Hepatocyte (in vitro differentiated cells): ENCODE measurements around the gene OSBPL10. TPM values are rescaled to one million over a fixed set of nuclear protein-coding genes. Genes with fewer than 3 reads are reported as not detected.

Experiments used
- DNase-seq: peaks from one replicate; pipeline ENCODE4 v3.0.0-alpha.2; 2016; ENCODE audit warnings: low spot score
- H2AFZ ChIP-seq: fragments of 200-600 bp; sonication (generic); 2 replicates; pipeline ENCODE4 v1.6.0; 2016; ENCODE audit warnings: antibody characterized with exemption, mild to moderate bottlenecking
- H3K27ac ChIP-seq: fragments of 200-600 bp; sonication (generic); 2 replicates; pipeline ENCODE4 v1.5.1; 2016; ENCODE audit warnings: mild to moderate bottlenecking
- H3K27me3 ChIP-seq: fragments of 200-600 bp; sonication (generic); 2 replicates; pipeline ENCODE4 v1.6.1; 2016
- H3K36me3 ChIP-seq: fragments of 200-600 bp; sonication (generic); replicated peaks from 2 replicates; pipeline ENCODE4 v1.5.1; 2016; ENCODE audit warnings: low read depth; ENCODE audit not compliant: insufficient read depth
- H3K4me1 ChIP-seq: fragments of 200-600 bp; sonication (generic); 2 replicates; pipeline ENCODE4 v1.5.1; 2016; ENCODE audit warnings: mild to moderate bottlenecking, moderate library complexity; ENCODE audit not compliant: insufficient read depth
- H3K4me2 ChIP-seq: fragments of 200-600 bp; sonication (generic); 2 replicates; pipeline ENCODE4 v1.6.0; 2016
- H3K4me3 ChIP-seq: fragments of 200-600 bp; sonication (generic); 2 replicates; pipeline ENCODE4 v1.5.1; 2016; ENCODE audit warnings: mild to moderate bottlenecking
- H3K79me2 ChIP-seq: fragments of 200-600 bp; sonication (generic); 2 replicates; pipeline ENCODE4 v1.6.0; 2017; ENCODE audit warnings: mild to moderate bottlenecking
- H3K9me2 ChIP-seq: fragments of 200-600 bp; sonication (generic); replicated peaks from 2 replicates; pipeline ENCODE4 v1.6.0; 2017; ENCODE audit warnings: mild to moderate bottlenecking; ENCODE audit not compliant: insufficient read depth
- H3K9me3 ChIP-seq: fragments of 200-600 bp; sonication (generic); 2 replicates; pipeline ENCODE4 v1.5.1; 2016; ENCODE audit warnings: low read depth, mild to moderate bottlenecking
- H4K20me1 ChIP-seq: fragments of 200-600 bp; sonication (generic); 2 replicates; pipeline ENCODE4 v1.6.0; 2016; ENCODE audit warnings: mild to moderate bottlenecking; ENCODE audit not compliant: insufficient read depth, poor library complexity, severe bottlenecking
- EZH2 ChIP-seq: fragments of 200-600 bp; sonication (generic); IDR thresholded peaks from 2 replicates; pipeline ENCODE4 v1.6.1; 2016; ENCODE audit warnings: antibody characterized with exemption, mild to moderate bottlenecking, borderline replicate concordance
- EZH2phosphoT487 ChIP-seq: fragments of 200-600 bp; sonication (generic); IDR thresholded peaks from one replicate; pipeline ENCODE4 v1.6.1; 2018; ENCODE audit warnings: antibody characterized with exemption, mild to moderate bottlenecking, low read depth, moderate library complexity; ENCODE audit not compliant: unreplicated experiment, severe bottlenecking
- WGBS: methylation state at CpG from one replicate; pipeline ENCODE4 v1.1.6; 2016; ENCODE audit warnings: low lambda C conversion rate; ENCODE audit errors: missing lambda C conversion rate; 5-methylcytosine and 5-hydroxymethylcytosine counted together
- polyA plus RNA-seq: library from polyadenylated mRNA; unstranded; fragments of >200 nt; fragmentation: Nextera tagmentation; extraction: Ambion mirVana; gene quantifications from 2 replicates; pipeline ENCODE4 v1.2.1, GENCODE V29; 2016
- total RNA-seq: library from RNA; depleted of rRNA; stranded (reverse); fragments of >200 nt; gene quantifications from 2 replicates; pipeline ENCODE4 v1.2.3, GENCODE V29; 2014
- TF ChIP-seq, protein P1 (sequence below): fragments of 200-600 bp; sonication (generic); IDR thresholded peaks from 2 replicates; pipeline ENCODE4 v1.5.1; 2016; ENCODE audit warnings: antibody characterized with exemption, mild to moderate bottlenecking; ENCODE audit not compliant: poor library complexity

The OSBPL10 gene
- total and polyA plus RNA-seq, 2 experiments from 2014 or later, result 18.2 to 32.8 TPM

DNA sequence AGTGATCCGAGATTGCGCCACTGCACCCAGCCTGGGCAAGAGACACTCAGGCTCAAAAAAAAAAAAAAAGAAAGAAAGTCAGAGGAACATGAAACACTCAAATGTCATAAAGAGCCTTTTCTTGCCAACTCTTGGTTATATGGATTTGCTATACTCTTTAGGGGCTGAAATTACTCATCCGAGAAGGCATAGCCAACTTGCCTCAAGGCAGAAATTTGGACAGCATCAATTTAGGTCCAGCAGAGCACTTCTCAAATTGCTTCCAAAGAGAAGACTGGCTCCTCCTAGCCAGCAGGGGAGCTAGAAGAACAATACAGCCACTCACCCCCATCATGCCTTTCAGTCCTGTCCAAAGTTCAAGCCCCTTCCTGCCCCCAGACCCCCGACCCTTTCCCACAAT is 43.8 kb downstream of the OSBPL10 start:
- WGBS, result 89% methylated on average over 4 of the region's 4 CpGs
- no peak overlapping the region for H3K4me3 ChIP-seq
- H3K79me2 ChIP-seq, result peaks cover 61% of the 10 kb centered on the region
- no peaks in the 10 kb centered on the region for H3K9me2 ChIP-seq
- no peaks in the 10 kb centered on the region for H3K27me3 ChIP-seq
- H3K4me1 ChIP-seq, result peaks cover 10% of the 10 kb centered on the region
- DNase-seq, result no peak
- TF ChIP-seq EZH2phosphoT487, result no peak
- no peak for TF ChIP-seq EZH2
- TF ChIP-seq, protein P1, sequence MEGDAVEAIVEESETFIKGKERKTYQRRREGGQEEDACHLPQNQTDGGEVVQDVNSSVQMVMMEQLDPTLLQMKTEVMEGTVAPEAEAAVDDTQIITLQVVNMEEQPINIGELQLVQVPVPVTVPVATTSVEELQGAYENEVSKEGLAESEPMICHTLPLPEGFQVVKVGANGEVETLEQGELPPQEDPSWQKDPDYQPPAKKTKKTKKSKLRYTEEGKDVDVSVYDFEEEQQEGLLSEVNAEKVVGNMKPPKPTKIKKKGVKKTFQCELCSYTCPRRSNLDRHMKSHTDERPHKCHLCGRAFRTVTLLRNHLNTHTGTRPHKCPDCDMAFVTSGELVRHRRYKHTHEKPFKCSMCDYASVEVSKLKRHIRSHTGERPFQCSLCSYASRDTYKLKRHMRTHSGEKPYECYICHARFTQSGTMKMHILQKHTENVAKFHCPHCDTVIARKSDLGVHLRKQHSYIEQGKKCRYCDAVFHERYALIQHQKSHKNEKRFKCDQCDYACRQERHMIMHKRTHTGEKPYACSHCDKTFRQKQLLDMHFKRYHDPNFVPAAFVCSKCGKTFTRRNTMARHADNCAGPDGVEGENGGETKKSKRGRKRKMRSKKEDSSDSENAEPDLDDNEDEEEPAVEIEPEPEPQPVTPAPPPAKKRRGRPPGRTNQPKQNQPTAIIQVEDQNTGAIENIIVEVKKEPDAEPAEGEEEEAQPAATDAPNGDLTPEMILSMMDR, result no peak
- peak overlapping the region; percentile 5 for H3K27ac ChIP-seq
- H4K20me1 ChIP-seq, result no peaks in the 10 kb centered on the region
- H2AFZ ChIP-seq, result no peak overlapping the region
- no peaks in the 10 kb centered on the region for H3K36me3 ChIP-seq
- H3K4me2 ChIP-seq, result no peak overlapping the region
- no peaks in the 10 kb centered on the region for H3K9me3 ChIP-seq

DNA sequence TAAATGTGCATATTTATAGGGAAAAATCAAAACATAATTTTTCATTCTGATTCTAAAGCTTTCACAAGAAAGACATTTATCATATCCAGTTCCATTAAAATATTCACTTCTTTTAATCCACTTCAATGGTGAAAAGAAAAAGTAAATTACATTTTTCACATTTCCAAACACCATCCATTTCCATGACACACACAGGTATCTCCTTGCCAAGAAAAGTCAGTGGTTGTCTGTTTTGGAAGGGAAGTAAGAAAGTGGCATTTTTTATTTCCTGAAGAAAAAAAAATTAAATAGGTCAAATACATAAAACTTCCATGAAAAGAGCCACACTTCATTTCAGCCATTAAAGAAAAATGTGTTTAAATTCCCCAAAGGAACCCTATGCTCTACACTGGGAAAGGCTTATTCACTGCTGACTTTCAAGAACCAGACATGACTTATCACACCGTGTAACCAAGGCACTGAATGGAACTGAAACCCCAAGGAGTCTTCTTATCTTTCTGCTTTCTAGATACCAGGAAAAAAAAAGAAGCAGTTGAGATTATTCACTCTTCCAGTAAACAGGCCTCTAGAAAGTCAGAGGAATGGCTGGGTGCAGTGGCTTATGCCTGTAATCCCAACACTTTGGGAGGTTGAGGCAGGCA is 44.5 kb downstream of the OSBPL10 start:
- H3K79me2 ChIP-seq, result peaks cover 64% of the 10 kb centered on the region
- H3K36me3 ChIP-seq, result no peaks in the 10 kb centered on the region
- no peaks in the 10 kb centered on the region for H4K20me1 ChIP-seq
- no peak for TF ChIP-seq EZH2phosphoT487
- TF ChIP-seq, protein P1, result no peak
- no peak for TF ChIP-seq EZH2
- H3K9me3 ChIP-seq, result no peaks in the 10 kb centered on the region
- no peak overlapping the region for H3K4me2 ChIP-seq
- no peaks in the 10 kb centered on the region for H3K27me3 ChIP-seq
- no peak overlapping the region for H3K4me3 ChIP-seq
- H3K27ac ChIP-seq, result peak overlapping the region; percentile 14
- peaks cover 8% of the 10 kb centered on the region for H3K4me1 ChIP-seq
- H3K9me2 ChIP-seq, result no peaks in the 10 kb centered on the region
- DNase-seq, result peak; percentile 43
- H2AFZ ChIP-seq, result no peak overlapping the region
- WGBS, result 15% methylated on average over 1 of the region's 1 CpG

DNA sequence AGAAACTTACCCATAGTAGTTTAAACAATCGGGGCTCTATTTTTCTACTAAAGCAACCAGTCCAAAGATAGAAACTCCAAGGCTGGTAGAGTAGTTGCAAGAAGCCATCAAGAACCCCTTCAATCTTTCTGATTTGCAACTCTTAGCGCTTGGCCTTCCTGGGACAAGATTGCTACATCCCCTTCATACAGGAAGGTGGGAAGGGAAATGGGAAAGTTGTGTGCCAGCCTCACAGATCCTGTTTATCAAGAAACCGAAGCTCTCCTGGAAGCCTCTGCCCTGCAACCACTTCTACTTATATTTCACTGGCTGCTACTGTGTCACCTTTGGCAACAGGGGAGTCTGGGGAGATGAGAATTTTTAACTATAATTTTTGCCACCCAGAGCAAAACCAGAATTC is 46.2 kb downstream of the OSBPL10 start:
- peaks cover 57% of the 10 kb centered on the region for H3K79me2 ChIP-seq
- no peak for DNase-seq
- H3K9me2 ChIP-seq, result no peaks in the 10 kb centered on the region
- no peak overlapping the region for H3K4me3 ChIP-seq
- 67% methylated on average over 3 of the region's 3 CpGs for WGBS
- H3K4me1 ChIP-seq, result peaks cover 4% of the 10 kb centered on the region
- peak overlapping the region; percentile 2 for H3K4me2 ChIP-seq
- no peak overlapping the region for H3K27ac ChIP-seq
- H3K36me3 ChIP-seq, result no peaks in the 10 kb centered on the region
- TF ChIP-seq EZH2phosphoT487 (no peak), EZH2 (no peak)
- TF ChIP-seq, protein P1, result no peak
- H4K20me1 ChIP-seq, result no peaks in the 10 kb centered on the region
- H2AFZ ChIP-seq, result no peak overlapping the region
- no peaks in the 10 kb centered on the region for H3K9me3 ChIP-seq
- H3K27me3 ChIP-seq, result no peaks in the 10 kb centered on the region

DNA sequence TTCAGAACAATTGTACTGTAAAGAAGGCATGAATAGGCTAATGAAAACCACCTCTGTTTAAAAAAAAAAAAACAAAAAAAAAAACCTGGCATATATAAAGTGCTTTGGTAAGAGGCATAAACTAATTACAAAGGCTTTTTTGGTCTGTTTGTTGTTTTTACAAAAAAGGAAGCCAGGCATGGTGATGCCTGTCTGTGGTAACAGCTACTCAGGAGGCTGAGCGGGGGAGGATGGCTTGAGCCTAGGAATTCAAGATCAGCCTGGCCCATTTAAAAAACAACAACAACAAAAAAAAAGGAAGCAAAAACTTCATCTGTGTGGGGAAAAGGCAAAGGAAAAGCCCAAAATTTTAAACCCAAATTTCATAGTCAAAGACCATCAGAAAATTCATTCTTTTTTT is 47.0 kb downstream of the OSBPL10 start:
- H2AFZ ChIP-seq, result no peak overlapping the region
- H3K9me2 ChIP-seq, result no peaks in the 10 kb centered on the region
- no peak for DNase-seq
- no peaks in the 10 kb centered on the region for H3K27me3 ChIP-seq
- H3K4me1 ChIP-seq, result peaks cover 4% of the 10 kb centered on the region
- no peak overlapping the region for H3K4me3 ChIP-seq
- H3K27ac ChIP-seq, result no peak overlapping the region
- TF ChIP-seq EZH2 (no peak), EZH2phosphoT487 (no peak)
- TF ChIP-seq, protein P1, result no peak
- peaks cover 53% of the 10 kb centered on the region for H3K79me2 ChIP-seq
- H3K4me2 ChIP-seq, result no peak overlapping the region
- no peaks in the 10 kb centered on the region for H4K20me1 ChIP-seq
- WGBS, result 100% methylated on average over 1 of the region's 1 CpG
- no peaks in the 10 kb centered on the region for H3K36me3 ChIP-seq
- H3K9me3 ChIP-seq, result no peaks in the 10 kb centered on the region
